SK-N-SH treated with all-trans-retinoic acid at 6 μM for 48 hours (cell line): Measurements from ENCODE around the gene TTC39B.

Experiments used
- ARNTL ChIP-seq: fragments of 450-650 bp; formaldehyde crosslinking; IDR thresholded peaks from 2 replicates; pipeline ENCODE4 v1.5.0; 2020; ENCODE audit warnings: low read depth, mild to moderate bottlenecking, moderate library complexity, borderline replicate concordance
- BACH2 ChIP-seq: fragments of 250-450 bp; sonication (Bioruptor Pico); IDR thresholded peaks from 2 replicates; pipeline ENCODE4 v1.9.0; 2021; ENCODE audit warnings: mild to moderate bottlenecking, borderline replicate concordance
- CSRNP3 ChIP-seq: fragments of 250-450 bp; sonication (Bioruptor Pico); IDR thresholded peaks from 2 replicates; pipeline ENCODE4 v1.5.1; 2021; ENCODE audit warnings: mild to moderate bottlenecking, moderate library complexity
- OSR1 ChIP-seq: fragments of 250-450 bp; sonication (Bioruptor Pico); IDR thresholded peaks from 2 replicates; pipeline ENCODE4 v1.8.0; 2022; ENCODE audit warnings: moderate library complexity, mild to moderate bottlenecking, inconsistent platforms
- PATZ1 ChIP-seq: fragments of 250-450 bp; sonication (Bioruptor Pico); IDR thresholded peaks from 2 replicates; pipeline ENCODE4 v1.8.0; 2020; ENCODE audit warnings: mild to moderate bottlenecking, moderate library complexity, borderline replicate concordance
- POU6F1 ChIP-seq: fragments of 250-450 bp; sonication (Bioruptor Pico); IDR thresholded peaks from 2 replicates; pipeline ENCODE4 v1.8.0; 2021; ENCODE audit warnings: low read depth, mild to moderate bottlenecking, moderate library complexity, borderline replicate concordance
- PPARA ChIP-seq: fragments of 250-450 bp; sonication (Bioruptor Pico); IDR thresholded peaks from 2 replicates; pipeline ENCODE4 v1.5.0; 2020; ENCODE audit warnings: mild to moderate bottlenecking, borderline replicate concordance
- RARB ChIP-seq: fragments of 250-450 bp; sonication (Bioruptor Pico); IDR thresholded peaks from 2 replicates; pipeline ENCODE4 v1.8.0; 2021; ENCODE audit warnings: mild to moderate bottlenecking, moderate library complexity
- TOX ChIP-seq: fragments of 250-450 bp; sonication (Bioruptor Pico); IDR thresholded peaks from 2 replicates; pipeline ENCODE4 v1.8.0; 2021; ENCODE audit warnings: mild to moderate bottlenecking, moderate library complexity, borderline replicate concordance
- ZNF565 ChIP-seq: fragments of 450-650 bp; formaldehyde crosslinking; conservative IDR thresholded peaks from 2 replicates; pipeline ENCODE4 v1.5.0; 2020; ENCODE audit warnings: low read depth, mild to moderate bottlenecking, moderate library complexity
- ZNF8 ChIP-seq: fragments of 450-650 bp; formaldehyde crosslinking; IDR thresholded peaks from 2 replicates; pipeline ENCODE4 v1.5.0; 2020; ENCODE audit warnings: mild to moderate bottlenecking, moderate library complexity

GRCh38 chr9:15206903-15207696 lies 99.9 kb downstream of the TTC39B start:
- TF ChIP-seq CSRNP3 (CRISPR knock-in tag): no peak
- no peak for TF ChIP-seq BACH2 (CRISPR knock-in tag)
- TF ChIP-seq OSR1 (CRISPR knock-in tag): no peak
- TF ChIP-seq ZNF8: no peak
- no peak for TF ChIP-seq PPARA (CRISPR knock-in tag)
- TF ChIP-seq PATZ1 (CRISPR knock-in tag): no peak
- TF ChIP-seq TOX (CRISPR knock-in tag): no peak
- TF ChIP-seq RARB (CRISPR knock-in tag): no peak
- no peak for TF ChIP-seq ZNF565 (CRISPR knock-in tag)
- TF ChIP-seq ARNTL (CRISPR knock-in tag): no peak
- TF ChIP-seq POU6F1 (CRISPR knock-in tag): no peak
